Epithelial cell of esophagus (primary cell): ENCODE measurements around the gene KRTAP10-4.

ENCODE experiments used
- DNase-seq: peaks from one replicate; pipeline ENCODE4 v3.0.0; 2010; ENCODE audit warnings: low read depth
- H3K4me3 ChIP-seq: 2 replicates; pipeline ENCODE4 v1.5.1; 2011; ENCODE audit warnings: mild to moderate bottlenecking, low read length, control low read depth
- TF ChIP-seq, protein P1 (sequence below): IDR thresholded peaks from 2 replicates; pipeline ENCODE4 v1.5.1; 2011; ENCODE audit warnings: low read depth, mild to moderate bottlenecking, low read length, control low read depth, inconsistent platforms; ENCODE audit not compliant: insufficient read depth; ENCODE audit errors: missing control alignments

KRTAP10-4 gene

DNA sequence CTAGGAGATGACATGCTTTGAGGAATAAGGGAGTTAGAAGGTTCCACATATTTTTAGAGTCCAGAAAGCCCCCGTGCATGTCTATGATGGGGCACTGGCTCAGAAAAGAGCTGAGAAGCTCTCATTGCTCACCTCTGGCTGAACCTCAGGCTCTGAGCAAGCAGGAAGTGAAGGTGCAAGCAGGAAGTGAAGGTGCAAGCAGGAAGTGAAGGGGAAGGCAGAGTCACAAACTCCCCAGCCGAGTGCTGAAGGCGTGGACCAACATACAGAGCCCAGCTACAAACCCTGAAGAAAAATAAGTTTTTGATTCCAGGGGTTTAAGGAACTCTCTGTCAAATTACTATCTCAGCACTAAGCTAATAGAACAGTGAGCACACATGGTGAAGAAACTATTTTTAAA lies 45.4 kb downstream of the KRTAP10-4 start:
- DNase-seq: no peak
- TF ChIP-seq, protein P1, sequence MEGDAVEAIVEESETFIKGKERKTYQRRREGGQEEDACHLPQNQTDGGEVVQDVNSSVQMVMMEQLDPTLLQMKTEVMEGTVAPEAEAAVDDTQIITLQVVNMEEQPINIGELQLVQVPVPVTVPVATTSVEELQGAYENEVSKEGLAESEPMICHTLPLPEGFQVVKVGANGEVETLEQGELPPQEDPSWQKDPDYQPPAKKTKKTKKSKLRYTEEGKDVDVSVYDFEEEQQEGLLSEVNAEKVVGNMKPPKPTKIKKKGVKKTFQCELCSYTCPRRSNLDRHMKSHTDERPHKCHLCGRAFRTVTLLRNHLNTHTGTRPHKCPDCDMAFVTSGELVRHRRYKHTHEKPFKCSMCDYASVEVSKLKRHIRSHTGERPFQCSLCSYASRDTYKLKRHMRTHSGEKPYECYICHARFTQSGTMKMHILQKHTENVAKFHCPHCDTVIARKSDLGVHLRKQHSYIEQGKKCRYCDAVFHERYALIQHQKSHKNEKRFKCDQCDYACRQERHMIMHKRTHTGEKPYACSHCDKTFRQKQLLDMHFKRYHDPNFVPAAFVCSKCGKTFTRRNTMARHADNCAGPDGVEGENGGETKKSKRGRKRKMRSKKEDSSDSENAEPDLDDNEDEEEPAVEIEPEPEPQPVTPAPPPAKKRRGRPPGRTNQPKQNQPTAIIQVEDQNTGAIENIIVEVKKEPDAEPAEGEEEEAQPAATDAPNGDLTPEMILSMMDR: no peak
- no peak overlapping the region for H3K4me3 ChIP-seq

DNA sequence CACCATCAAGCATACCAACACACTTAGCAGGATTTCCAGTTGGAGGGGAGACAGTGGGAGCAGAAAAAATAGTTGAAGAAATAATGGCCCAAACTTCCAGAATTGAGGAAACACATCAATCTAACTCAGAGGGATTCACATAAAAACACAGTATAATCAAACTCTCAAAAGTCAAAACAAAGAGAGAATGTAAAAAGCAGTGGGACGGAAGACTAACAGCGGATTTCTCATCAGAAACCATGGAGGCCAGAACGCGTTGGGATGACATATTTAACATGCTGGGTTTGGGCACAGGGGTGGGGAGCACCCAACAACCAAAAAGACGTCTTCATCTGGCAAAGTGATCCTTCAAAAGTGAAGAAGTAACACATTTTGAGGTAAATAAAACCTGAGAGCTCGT lies 46.4 kb downstream of the KRTAP10-4 start:
- no peak overlapping the region for H3K4me3 ChIP-seq
- no peak for DNase-seq
- TF ChIP-seq, protein P1: no peak

DNA sequence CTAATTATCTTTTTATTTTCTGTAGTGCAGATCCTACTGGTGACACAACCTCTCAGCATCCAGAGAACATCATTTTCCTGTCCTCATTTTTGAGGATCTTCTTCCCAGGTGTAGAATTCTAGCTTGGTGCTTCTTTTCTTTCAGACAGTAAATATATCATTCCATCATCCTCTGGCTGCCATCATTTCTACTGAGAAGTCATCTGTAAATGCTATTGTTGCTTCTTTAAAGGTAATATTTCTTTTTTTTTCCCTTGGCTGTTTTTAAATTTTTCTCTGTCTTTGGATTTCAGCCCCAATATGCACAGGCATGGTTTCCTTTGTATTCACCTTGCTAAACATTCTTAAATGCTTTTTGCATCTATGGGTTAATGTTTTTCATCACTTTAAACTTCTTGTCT lies 50.0 kb downstream of the KRTAP10-4 start:
- DNase-seq: no peak
- H3K4me3 ChIP-seq: no peak overlapping the region
- TF ChIP-seq, protein P1: no peak
